GM12874 (cell line): ENCODE measurements around the gene UBAC1.

Source experiments
- CTCF ChIP-seq: IDR thresholded peaks from 2 replicates; pipeline ENCODE4 v1.5.1; 2011; ENCODE audit warnings: low read depth, mild to moderate bottlenecking, control low read depth, low read length, moderate library complexity; ENCODE audit not compliant: insufficient read depth

Gene UBAC1

DNA sequence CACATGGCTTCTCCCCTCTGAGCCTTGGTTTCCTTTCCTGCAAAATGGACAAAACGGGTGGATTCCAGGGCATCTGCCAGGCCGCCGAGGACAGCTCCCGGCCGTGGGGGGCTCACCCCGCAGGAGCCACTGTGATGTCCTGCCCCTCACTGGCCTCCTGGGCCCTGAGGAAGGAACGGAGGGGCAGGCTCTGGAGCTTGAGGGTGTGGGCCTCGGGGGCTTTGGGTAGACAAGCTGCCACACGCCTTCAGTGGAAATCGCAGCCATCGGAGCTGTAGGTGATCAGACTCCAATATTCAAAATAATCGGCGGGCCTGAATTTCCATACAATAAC is 32.2 kb upstream of the UBAC1 start:
- TF ChIP-seq CTCF: no peak

- TF ChIP-seq CTCF: no peak
Observed at GRCh38 chr9:135992486-135993408, 31.6 kb upstream of the UBAC1 start.

DNA sequence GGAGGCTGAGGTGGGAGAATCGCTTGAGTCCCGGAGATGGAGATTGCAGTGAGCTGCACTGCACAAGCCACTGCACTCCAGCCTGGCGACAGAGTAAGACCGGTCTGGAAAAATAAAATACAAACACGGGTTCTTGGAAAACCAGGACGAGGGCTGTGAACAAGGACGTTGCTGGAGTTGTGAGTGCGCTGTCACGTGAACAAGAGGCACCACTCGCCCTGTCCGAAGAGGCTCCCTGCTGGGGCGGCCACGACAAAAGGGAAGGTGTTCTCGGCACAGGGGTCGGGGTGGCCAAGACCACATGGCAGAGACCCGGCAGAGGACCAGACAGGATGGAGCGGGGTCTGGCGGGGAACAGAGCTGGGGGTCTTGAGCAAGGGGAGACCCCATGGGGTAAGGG is 30.6 kb upstream of the UBAC1 start:
- TF ChIP-seq CTCF: no peak

DNA sequence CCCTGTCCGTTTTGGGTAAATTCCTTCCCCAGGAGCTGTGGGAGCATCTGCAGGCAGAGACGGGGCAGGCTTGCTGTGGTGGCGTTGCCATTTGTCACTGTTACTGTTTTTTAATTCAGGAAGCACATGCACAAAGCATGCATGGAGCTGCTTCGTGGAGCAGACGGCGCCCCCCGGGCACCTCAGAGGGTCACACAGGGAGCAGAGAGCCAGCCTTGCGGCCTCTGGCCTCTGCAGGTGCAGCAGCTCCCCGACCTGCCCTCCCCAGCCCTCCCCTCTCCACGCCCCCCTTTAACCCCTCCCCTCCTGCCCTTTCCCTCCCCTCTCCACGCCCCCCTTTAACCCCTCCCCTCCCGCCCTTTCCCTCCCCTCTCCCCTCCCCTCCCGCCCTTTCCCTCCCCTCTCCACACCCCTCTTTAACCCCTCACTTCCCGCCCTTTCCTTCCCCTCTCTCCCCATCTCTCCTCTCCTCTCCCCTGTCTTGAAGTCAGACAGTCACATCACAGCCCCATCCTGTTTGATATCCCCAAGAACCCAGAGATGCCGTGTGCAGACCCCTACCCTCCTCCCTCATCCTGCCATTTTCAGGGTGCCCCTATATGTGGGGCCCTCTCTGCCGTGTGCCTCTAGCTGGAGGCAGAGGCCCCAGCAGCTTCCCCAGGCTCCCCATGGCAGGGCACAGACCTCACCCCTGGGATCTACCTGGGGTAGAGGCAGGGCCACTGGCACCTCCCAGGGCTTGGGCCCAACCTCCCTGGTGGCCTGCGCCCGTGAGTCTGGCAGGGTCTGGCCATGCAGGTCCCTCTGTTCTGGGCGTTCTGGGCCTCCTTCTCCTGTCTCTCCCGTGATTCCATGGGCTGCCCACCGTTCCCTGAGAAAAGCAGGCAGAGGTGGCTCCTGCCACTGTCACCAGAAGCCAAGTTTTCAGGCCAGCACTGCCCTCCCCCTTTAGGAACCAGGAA is 29.6 kb upstream of the UBAC1 start:
- TF ChIP-seq CTCF: no peak

DNA sequence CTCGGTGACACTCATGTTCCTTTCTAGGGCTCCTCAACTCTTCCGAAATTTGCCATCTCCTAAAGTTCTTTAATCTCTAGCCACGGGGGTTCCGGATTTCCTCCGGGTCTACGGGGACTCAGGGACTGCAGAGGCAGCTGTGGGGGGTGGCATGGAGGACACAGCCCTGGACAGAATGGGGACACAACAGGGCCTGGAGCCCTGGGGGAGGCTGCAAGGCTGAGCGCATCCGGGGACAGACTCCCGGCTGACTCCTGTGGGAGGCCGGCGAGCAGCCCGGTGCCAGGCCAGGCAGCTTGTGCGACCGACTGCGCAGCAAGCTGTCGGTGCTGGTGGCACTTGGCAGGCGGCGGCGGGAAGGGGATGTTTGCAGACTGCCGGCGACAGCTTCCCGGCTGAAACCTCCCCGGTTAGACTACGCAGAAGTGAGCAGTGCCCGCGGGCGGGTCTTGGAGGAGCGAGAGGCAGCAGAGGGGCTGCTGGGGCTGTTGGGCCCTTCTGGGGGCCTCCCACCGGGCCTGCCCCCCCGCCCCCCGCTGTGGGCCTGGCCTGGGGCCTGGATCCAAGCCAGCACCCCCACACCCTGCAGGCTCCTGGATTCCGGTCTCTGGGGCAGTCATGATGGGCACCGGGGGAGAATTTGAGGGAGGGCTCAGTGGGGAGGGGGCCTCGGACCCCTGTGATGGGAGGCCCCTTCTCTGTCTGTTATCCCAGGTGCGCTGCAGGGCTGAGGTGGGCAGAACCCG is 28.7 kb upstream of the UBAC1 start:
- no peak for TF ChIP-seq CTCF

- no peak for TF ChIP-seq CTCF
Observed at GRCh38 chr9:135989157-135989556, 28.0 kb upstream of the UBAC1 start.

DNA sequence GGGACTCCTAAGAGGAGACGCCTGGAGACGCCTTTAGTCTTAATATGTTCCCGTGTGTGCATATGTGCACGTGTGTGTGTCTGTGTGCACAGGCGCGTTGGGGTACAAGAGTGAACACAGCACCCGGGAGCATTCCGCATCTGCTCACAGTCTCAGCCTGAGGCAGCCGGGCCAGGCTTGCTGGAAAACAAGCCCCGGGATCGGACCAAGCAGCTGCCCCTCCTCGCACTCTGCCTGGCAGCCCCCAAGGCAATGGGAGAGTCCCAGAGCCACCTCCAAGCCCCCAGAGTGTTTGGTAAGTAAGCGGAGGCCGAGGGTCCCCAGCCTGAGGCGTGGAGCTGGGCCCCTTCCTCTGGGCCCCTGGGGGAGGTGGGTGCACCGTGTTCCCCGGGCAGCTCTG is 27.3 kb upstream of the UBAC1 start:
- no peak for TF ChIP-seq CTCF
